HT-29 (cell line): ENCODE measurements around the gene VAT1. TPM values are rescaled to one million over a fixed set of nuclear protein-coding genes. Genes with fewer than 3 reads are reported as not detected.
"Not testable (repeated sequence)": the region's sequence is repeated elsewhere in the genome, so short reads cannot be mapped to it uniquely, and the experiment has no call there.

Experiments used
- DNase-seq: peaks from one replicate; pipeline ENCODE4 v3.0.0-alpha.2; 2015; ENCODE audit warnings: low spot score
- total RNA-seq: library from RNA; depleted of rRNA; stranded (reverse); fragments of >200 nt; shearing (Covaris generic); gene quantifications from 2 replicates; pipeline ENCODE4 v1.2.3, GENCODE V29; 2014

VAT1 gene
- total RNA-seq, 1 experiment from 2014 or later = 106 TPM

DNA sequence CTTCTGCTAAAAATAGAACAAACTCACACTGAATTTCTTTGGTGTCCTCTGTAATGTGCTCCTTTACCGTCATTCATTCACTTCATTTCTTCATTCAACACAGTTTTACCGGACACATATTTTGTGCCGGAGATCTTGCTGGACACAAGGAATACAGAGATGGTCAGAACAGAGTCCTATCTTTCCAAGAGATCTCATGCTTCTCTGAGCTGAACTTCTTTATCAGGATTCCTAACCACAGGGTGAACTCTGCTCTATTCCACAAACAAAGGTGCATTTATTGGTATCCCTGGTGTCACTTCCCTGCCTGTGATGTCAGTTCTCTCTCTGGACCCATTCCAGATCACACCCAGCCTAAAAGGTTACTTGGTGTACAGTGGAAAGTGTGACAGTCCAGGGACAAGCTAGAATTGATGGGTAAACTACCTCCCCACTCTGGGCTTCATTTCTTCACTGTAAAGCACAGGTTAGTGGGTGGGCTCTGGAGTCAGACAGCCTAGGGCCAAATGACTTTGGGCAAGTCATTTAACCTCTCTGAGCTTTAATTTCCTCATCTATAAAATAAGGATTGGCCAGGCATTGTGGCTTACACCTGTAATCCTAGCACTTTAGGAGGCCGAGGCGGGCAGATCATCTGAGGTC is 11.4 kb downstream of the VAT1 start:
- peak; percentile 96 for DNase-seq

DNA sequence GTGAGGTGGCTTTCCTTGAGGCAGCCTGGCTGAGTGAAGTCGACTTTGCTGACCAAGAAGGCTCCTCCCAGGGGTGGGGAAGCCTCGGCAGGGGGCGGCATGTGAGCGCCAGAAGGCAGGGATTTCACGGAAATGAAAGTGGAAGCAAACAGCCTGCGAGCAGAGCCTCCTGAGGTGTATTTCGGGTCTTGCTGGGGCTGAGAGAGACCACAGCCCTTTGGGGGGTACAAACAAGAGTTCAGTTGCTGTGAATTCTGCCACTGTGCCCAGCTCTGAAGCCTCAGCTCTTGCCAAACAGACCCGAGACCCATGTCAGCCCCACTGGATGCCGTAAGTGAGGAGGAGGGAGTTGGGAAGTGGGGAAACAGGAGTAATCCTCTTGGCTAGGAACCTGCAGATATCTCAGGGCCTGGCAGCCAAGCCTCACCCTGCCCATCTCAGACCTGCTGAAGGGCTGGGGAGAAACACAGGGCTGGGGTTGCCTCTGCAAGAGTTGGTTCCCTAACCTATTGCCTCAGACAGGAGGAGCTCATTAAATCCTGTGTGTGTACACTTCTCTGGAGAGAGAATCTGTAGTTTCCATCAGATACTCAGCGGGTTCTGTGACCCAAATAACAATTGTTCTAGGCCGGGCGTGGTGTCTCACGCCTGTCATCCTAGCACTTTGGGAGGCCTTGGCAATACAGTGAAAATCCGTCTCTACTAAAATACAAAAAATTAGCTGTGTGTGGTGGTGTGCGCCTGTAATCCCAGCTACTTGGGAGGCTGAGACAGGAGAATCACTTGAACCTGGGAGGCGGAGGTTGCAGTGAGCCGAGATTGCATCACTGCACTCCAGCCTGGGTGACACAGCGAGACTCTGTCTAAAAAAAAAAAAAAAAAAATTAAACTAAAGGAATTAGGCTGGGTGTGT is 15.3 kb downstream of the VAT1 start, which contains the start of gene IFI35:
IFI35 (plus strand) TSS at position 146 of the 913 bp plus-strand sequence; CDS start at position 310, 164 bp downstream.
- peak; percentile 88 for DNase-seq

DNA sequence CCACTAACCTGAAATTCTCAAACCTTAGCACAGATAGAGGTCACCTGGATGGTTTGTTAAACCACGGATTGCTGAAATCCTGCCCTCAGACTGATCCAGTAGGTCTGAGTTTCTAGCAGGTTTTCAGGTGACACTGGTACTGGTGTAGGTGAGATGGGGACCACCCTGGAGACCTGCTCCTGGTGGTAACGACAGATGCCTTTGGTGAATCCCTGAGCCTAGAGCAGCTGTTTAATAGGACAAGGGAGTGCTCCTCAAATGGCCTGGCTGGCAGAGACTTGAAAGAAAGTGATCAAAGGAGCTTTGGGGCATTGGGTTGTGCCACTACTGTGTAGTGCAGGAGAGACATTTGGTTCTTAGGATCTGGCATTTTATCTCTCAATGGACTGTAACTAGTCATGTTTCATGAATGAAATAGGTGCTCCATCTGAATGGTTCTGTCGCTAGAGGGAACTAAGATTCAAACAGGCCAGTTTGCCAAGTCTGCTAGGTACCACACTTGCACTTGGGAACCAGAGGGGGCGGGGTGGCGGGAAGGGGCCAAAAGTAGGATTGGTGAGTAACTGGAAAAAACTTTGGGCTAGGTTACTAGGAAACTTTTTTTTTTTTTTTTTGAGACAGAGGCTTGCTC is 18.5 kb downstream of the VAT1 start:
- DNase-seq = peak; percentile 60

DNA sequence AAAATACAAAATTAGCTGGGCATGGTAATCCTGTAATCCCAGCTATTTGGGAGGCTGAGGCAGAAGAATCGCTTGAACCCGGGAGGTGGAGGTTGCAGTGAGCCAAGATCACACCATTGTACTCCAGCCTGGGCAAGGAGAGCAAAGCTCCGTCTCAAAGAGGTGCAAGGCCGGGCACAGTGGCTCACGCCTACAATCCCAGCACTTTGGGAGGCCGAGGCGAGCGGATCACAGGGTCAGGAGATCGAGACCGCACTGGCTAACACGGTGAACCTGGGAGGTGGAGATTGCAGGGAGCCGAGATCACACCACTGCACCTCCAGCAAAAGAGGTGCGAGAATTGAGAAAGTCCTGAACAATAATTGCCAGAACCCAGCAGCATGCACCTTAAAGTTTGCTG is 21.3 kb downstream of the VAT1 start:
- DNase-seq = not testable (repeated sequence)

DNA sequence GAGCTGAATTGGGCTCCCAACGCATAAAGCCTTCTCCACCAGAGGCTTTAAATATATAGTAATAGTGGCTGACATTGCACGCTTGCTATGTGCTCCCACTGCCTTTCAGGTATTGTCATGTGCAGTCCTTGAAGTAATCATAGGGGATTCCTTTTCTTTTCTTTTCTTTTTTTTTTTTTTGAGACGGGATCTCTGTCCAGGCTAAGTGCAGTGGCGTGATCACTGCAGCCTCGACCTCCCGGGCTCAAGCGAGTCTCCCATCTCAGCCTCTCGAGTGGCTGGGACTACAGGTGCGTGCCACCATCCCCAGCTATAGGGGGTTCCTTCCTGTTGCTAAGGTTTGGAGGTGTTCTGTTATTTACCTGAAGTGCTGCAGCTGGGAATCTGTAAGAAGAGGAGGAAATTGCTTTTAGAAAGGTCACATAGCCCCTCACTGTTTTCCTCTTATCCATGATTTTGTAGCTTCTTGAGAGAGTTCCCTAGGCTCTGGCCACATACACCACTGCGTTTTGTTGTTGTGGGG is 23.1 kb downstream of the VAT1 start:
- DNase-seq = no peak

DNA sequence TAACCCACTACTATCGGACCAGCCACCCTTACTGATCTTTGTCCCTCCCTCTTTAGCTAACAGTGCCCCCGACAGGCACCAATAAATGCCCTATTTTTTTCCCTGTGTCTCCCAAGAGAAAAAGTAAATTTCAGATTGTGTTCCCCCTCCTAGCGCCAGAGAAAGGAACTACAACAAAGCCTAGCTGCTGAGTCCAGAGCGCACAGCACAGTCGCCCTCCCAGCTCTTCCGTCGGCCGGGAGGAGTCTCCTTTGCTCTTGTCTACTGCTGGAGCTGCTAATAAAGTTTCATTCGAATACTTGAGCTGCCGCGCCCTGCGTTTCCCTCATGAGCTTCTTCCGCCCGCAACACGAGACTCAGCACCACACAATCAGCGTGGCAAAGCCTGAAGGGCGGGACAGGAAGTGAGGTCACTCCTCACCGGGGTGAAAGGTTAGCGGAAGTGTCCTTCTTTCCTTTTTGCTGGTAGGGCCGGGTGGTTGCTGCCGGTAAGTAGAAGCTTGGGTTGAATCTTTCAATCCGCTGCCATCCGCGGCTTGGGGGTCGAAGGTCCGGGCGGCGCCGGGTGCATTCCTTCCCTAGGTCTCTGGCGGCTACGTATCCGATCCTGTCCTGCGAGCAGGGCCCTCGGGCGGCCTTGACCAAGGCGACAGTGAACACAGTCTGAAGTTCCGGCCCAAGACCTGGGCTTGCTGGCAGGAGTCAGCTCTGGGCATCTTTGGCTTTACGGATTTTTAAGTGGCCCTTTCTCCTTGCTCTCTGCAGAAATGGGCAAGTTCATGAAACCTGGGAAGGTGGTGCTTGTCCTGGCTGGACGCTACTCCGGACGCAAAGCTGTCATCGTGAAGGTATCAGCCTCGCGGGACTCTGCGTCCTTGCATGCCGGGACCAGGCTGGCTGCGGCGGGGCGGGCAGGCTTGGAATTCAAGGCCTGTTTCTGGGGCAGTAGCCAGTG is 23.9 kb downstream of the VAT1 start, which contains the start of gene RPL27:
RPL27 (plus strand) TSS at position 436 of the 955 bp plus-strand sequence; CDS start at position 768, 332 bp downstream.
- peak; percentile 98 for DNase-seq

DNA sequence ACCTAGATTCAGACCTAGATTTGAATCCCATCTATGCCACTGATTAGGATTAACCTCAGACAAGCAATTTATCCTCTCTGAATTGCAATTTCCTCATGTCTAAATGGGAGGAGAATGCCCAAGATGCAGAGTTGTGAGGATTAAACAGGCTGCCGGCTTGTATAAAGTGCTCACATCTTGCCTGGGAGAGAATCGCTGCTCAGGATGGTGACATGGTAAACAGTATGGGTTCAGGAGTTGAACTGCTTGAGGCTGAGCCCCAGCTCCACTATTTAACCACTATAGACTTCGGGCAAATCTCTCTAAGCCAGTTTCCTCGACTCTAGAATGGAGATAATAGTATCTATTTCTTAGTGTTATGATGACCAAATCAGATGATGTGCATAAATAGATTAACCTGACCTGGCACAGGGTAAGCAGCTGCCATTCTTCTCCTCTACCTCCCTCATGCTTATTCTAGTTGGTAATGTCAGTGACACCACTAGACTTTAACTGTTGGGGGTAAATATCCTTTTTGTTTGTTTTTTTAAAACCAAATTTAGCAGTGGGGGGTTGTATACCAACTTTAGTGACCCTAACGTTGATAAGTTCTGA is 24.7 kb downstream of the VAT1 start:
- peak; percentile 30 for DNase-seq

DNA sequence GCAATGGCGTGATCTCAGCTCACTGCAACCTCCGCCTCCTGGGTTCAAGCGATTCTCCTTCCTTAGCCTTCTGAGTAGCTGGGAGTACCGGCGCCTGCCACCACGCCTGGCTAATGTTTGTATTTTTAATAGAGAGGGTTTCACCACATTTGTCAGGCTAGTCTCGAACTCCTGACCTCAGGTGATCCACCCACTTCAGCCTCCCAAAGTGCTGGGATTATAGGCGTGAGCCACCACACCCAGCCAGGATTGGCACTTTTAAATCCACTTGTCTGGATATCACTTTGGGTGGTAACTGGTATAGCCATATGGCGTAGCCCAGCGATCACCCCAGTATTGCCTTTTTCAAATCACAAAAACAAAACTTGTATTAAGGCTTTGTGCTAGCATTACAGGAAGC is 28.3 kb downstream of the VAT1 start:
- not testable (repeated sequence) for DNase-seq

DNA sequence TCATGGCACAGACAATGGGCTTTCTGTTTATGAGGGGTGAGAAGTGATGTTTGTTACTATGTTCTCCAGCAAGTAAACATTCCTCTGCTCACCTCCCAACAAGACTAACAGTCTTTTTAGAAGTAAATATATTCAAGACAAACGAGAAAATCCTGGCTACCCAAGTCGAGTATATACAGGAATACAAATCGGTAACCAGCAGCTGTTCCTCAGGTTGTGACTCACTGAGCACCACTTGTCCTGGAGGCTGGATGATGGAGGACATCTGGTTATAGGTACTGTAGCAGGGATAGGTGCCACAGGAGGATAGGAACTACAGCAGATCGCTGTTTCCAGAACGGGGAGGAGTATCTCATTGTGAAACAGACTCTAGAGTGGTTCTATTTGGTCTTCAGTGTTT is 29.3 kb downstream of the VAT1 start:
- no peak for DNase-seq

DNA sequence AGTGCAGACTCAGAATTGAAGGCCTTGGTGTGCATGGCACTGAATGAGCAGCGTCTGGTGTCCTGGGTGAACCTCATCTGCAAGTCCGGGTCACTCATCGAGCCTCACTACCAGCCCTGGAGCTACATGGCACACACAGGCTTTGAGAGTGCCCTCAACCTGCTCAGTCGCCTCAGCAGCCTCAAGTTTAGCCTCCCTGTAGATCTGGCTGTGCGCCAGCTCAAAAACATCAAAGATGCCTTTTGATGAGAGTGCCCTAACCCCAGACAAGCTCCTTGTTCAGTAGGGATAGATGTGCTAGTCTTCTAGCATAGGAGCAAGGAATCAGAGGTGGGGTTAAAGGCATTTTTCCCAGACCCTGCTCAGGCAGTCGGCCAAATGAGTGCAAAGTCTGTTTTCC is 30.7 kb downstream of the VAT1 start:
- no peak for DNase-seq

DNA sequence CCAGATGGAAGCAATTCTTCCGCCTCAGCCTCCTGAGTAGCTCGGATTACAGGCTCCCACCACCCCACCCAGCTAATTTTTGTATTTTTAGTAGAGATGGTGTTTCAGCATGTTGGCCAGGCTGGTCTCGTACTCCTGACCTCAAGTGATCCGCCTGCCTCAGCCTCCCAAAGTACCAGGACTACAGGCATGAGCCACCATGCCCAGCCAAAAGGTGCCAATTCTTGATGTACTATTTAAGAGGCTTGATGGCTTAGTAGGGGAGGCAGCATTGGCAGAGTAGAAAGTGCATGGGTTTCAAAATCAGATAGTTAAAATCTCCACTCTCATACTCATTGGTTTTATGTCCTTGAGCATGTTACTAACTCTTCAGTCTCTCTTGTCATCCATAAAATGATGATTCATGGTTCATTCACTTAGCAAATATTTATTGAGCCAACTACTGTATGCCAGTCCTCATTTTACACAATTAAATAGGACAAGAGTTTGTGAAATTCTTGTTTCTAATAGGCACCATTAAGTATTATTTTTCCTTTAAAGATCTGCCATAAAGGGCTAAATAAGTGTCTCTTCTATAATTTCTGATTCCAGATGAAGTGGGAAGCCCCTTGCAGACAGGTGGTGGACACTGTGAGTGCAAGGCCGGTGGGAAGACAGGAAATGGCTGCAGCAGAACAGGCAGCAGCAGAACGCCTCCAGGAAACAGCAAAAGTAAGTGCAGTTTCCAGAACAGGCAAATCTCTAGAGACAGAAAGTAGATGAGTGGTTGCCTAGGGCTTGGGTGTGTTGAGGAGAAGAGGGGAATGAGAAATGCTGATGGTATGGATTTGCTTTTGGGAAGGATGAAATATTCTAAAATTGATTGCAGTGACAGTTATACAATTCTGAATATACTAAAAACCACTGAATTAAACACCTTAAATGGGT is 32.2 kb downstream of the VAT1 start:
- peak; percentile 50 for DNase-seq

DNA sequence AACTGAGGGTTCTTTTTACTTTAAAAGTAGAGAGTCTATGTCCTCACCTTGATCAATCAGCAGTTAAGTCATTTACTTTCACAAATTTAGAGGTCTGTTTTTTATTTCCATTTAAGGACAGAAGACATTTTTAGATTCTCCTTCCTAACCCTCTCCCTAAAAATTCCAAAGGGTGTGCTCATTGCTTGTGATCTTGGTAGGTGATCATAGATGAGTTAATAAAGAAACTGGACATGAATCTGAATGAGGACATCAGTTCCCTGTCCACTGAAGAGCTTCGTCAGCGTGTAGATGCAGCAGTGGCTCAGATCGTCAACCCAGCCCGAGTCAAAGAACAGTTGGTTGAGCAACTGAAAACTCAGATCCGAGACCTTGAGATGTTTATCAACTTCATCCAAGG is 33.0 kb downstream of the VAT1 start:
- no peak for DNase-seq

DNA sequence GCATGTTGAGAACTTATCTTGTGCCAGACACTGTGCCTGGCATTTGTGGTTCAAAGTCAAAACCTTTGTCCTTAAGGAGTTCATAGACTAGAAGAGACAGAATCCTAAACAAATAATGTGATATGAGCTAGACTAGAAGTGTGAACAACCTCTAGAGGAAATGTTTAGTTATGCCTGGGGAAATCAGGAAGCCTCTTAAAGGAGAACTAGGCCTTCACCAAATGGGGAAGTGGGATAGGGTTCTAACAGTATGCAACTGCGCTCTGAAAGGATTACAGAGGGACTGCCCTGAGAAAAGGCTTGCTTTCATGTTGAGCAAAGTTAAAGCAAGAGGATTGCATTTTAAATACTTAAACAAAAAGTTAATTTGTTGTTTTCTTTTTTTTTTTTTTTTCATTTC is 37.0 kb downstream of the VAT1 start:
- DNase-seq = no peak

DNA sequence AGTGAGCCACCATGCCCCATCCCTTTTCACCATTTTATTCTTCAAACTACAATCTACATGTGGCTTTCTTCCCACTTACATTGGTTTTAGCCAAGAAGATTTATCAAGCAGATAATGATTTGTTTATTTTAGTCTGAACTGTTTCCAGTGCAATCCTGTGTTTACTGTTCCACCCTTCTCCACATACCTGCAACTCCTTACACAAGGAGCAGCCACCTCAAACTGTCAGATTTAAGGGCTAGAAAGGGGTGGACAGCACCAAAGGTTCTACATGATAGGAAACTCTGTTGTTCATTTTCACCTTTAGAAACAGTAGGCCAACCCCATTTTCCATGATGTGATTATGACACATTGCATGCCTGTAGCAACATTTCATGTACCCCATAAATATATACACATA is 39.9 kb downstream of the VAT1 start:
- peak; percentile 44 for DNase-seq

DNA sequence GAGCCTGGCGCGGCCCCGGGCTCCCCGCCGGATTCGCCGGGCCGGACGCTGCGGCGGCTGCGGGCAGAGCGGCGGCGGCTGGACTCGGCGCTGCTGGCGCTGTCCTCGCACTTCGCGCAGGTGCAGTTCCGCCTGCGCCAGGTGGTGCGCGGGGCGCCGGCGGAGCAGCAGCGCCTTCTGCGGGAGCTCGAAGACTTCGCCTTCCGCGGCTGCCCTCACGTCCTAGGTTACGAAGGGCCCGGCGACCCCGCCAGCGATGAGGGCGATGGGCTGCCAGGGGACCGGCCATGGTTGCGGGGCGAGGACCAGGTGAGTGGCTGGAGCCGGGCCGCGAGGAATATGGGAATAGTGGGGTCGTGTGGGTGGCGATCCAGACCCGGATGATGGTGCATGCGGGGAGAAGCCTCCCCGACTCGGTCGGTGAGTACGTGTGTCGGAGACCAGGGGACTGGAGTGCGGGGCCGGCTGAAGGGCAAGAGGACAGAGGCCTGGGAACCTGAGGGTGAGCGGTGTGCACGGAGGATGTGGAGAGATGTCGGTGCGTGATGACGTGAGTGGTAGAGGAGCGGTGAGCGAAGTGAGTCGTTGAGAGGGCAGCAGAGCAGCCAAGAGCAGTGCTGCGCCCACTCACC is 41.3 kb downstream of the VAT1 start:
- peak; percentile 78 for DNase-seq

DNA sequence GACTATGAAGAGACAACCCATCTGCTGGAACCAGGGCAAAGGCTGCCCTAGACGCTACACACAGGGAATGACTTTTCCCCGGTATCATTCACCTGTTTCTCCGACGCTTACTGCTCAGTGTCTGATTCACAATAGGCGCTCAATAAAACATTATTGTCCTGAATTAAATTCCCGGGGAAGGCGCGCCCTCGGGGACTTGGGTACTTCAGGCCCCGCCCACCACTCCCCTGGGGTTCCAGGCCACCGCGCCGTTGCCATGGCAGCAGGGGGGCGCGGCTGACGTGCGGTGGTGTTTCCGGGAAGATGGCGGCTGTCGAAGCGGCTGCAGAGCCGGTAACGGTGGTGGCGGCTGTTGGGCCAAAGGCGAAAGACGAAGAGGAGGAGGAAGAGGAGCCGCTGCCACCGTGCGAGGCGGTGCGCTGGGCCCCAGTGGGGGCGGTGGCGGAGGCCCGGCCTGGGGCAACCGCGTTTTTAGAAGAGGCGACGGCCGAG is 41.9 kb downstream of the VAT1 start, which contains the start of gene RUNDC1:
RUNDC1 (plus strand) TSS at position 292 of the 492 bp plus-strand sequence; CDS start at position 304, 12 bp downstream.
- DNase-seq = peak; percentile 95

DNA sequence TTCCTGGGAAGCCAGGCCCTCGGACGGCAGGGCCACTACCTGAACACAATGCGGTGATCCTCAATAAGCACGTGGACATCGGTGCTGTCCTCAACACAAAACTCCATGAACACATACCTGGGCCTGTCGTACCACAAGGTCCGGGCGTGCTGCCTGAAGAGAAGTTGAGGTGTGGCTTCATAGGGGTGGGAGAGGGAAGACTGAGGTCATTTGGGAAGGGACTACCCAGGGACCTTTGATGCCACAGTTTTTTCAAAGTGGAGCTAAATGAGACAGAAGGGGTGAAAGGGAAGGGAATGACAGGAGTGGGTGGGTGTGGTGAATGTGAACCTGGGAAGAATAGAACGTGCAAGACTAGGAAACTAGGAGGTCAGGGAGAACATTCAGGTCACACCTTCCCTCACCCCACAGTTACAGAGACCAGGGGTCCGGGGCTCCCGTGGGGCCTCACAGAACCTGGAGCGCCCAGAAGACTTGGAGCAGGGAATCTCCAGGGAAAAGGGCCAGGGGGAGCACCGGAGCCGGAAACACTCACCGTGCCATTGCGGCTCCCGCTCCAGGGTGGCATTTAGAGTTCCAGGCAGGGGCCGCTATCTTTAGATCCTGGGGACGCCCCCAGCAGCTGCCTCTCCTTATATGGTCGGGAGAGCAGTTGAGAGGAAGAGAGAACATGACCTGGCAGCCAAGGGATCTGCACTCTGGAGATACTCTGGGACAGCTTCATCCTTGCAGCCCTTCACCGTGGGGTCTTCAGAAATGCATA is 42.5 kb downstream of the VAT1 start, which contains the start of gene PTGES3L:
PTGES3L (minus strand) TSS at position 570 of the 763 bp plus-strand sequence; CDS start at position 543, 27 bp downstream.
- DNase-seq = no peak
